ENCODE measurements around the gene SRC. TPM values are rescaled to one million over a fixed set of nuclear protein-coding genes. Genes with fewer than 3 reads are reported as not detected.
A peak's percentile ranks its signal among the peaks of the same experiment; 100 is the strongest.

SRC gene
- total RNA-seq, 2 donors from 2014 or later = 5.4 to 8.3 TPM

DNA sequence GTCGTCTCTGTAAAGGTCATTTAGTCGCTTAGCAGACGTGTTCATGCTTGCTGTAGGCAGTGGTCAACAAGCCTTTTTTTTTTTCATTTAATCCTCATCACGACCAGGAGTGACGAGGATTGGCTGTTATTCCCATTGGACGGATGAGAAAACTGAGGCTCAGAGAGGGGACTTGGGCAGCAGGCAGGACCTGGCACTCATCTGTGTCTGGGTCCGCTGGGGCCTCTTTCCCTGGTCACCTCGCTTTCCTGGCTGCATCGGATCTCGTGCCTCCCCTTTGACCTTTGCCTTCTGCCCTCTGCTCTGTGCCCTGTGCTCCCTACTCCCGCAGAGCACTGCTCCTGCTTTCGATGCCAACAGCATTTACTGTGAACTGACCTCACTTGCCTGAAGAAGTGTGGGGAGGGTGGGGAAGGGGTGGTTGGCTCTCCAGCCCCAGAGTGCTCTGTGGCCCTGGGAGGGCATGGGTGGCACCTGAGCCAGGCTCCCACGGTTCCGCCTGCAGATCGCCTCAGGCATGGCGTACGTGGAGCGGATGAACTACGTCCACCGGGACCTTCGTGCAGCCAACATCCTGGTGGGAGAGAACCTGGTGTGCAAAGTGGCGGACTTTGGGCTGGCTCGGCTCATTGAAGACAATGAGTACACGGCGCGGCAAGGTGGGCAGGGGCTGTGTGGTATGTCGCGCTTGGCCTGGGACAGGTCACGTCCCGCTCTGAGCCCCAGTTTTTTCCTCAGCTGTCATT is 56.2 kb downstream of the SRC start:
- Mint-ChIP-seq H3K27ac (no peak overlapping the region), H3K36me3 (no peaks in the 10 kb centered on the region), H3K9me3 (no peaks in the 10 kb centered on the region)
- ATAC-seq (no peak), DNase-seq (ENCODE audit: low spot score in 2 of 2) (no peak)

DNA sequence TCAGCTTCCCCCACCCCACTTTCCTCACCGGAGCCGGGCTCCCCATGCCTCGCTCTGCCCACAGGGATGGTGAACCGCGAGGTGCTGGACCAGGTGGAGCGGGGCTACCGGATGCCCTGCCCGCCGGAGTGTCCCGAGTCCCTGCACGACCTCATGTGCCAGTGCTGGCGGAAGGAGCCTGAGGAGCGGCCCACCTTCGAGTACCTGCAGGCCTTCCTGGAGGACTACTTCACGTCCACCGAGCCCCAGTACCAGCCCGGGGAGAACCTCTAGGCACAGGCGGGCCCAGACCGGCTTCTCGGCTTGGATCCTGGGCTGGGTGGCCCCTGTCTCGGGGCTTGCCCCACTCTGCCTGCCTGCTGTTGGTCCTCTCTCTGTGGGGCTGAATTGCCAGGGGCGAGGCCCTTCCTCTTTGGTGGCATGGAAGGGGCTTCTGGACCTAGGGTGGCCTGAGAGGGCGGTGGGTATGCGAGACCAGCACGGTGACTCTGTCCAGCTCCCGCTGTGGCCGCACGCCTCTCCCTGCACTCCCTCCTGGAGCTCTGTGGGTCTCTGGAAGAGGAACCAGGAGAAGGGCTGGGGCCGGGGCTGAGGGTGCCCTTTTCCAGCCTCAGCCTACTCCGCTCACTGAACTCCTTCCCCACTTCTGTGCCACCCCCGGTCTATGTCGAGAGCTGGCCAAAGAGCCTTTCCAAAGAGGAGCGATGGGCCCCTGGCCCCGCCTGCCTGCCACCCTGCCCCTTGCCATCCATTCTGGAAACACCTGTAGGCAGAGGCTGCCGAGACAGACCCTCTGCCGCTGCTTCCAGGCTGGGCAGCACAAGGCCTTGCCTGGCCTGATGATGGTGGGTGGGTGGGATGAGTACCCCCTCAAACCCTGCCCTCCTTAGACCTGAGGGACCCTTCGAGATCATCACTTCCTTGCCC is 57.4 kb downstream of the SRC start:
- DNase-seq (ENCODE audit: low spot score in 2 of 2) = no peak
- Mint-ChIP-seq H3K36me3 (no peaks in the 10 kb centered on the region), H3K9me3 (no peaks in the 10 kb centered on the region), H3K27ac (no peak overlapping the region)
- ATAC-seq = no peak

DNA sequence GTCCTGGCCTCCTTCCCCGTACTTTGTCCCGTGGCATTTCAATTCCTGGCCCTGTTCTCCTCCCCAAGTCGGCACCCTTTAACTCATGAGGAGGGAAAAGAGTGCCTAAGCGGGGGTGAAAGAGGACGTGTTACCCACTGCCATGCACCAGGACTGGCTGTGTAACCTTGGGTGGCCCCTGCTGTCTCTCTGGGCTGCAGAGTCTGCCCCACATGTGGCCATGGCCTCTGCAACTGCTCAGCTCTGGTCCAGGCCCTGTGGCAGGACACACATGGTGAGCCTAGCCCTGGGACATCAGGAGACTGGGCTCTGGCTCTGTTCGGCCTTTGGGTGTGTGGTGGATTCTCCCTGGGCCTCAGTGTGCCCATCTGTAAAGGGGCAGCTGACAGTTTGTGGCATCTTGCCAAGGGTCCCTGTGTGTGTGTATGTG is 58.5 kb downstream of the SRC start:
- Mint-ChIP-seq H3K27ac (no peak overlapping the region), H3K36me3 (no peaks in the 10 kb centered on the region), H3K9me3 (no peaks in the 10 kb centered on the region)
- ATAC-seq (no peak), DNase-seq (ENCODE audit: low spot score in 2 of 2) (no peak)

DNA sequence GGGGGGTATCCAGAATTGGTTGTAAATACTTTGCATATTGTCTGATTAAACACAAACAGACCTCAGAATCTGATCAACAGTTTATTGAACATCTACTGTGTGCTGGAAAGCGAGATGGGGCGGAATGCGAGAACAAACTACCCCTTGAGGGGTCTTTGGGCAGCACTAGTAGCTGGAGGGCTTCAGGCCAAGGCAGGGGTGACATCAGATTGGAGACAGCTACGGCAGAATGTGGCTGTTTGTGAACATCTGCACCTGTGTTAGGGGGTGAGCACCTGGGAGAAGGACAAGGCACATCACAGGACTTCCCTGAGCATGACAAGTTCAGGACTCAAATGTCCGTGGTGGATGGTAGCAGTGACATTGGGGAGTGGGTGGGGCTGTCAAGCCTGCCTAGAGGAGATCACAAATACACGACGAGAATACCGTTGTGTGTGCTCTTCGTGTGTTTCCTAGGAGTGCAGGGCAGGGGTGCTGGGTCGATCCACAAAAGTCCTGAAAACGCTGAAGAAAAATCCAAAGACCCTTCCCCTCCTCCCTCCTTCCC is 59.5 kb downstream of the SRC start:
- no peaks in the 10 kb centered on the region for H3K36me3 Mint-ChIP-seq
- H3K9me3 Mint-ChIP-seq = no peaks in the 10 kb centered on the region
- DNase-seq (ENCODE audit: low spot score in 2 of 2) (no peak), ATAC-seq (no peak)
- peak overlapping the region in 1 of 2 donors; percentile 13 for H3K27ac Mint-ChIP-seq

DNA sequence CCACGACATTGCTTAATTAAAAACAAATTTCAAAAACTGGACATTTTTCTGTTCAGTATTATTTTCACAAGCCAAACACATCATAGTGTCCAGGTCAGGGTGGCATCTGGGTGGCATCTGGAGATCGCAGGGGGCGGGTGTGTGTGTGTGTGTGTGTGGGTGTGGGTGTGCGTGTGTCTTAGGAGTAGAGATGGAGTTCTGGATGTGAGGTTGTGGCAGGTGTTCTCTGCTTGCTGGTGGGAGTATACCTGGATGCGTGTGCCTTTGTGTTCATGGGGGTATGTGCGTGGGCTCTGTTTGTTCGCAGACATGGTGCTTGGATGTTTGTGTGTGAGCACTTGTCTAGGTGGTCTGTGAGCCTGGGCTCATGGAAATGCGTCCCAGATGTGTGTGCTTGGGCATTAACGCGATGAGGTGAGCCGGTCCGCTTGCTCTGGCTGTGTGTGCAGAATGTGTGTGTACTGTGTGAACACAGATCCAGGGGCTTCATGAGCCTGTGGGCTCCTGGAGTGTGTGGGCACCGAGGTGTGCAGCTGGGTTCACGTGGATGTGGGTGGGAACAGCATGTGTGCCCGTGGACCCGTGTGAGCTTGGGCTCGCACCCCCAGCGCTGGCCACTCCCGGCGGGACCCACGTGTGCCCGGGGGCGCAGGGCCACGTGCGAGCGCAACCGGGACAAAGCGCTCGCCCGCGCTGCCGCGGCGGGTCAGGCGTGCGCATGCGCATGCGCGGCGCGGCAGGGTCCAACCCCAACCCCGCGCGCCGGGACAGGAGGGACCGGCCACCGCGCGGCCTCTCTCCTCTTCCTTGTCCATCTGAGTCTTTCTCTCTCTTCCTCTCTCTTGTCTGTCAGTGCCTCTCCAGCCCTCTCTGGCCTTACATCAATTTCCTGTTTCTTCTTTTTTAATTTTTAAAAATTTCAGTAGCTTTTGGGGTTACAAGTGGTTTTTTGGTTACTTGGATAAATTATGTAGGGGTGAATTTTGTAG is 60.4 kb downstream of the SRC start:
- no peak overlapping the region for H3K27ac Mint-ChIP-seq

GRCh38 chr20:37407019-37407566 is 61.2 kb downstream of the SRC start:
- DNase-seq (ENCODE audit: low spot score in 2 of 2) (no peak), ATAC-seq (peak in 1 of 2 donors; percentile 46)
- Mint-ChIP-seq H3K9me3 (no peaks in the 10 kb centered on the region), H3K36me3 (no peaks in the 10 kb centered on the region), H3K27ac (no peak overlapping the region)

More for the DNA sequence above, 60.4 kb downstream of the SRC start:
- H3K36me3 Mint-ChIP-seq = no peaks in the 10 kb centered on the region
- ATAC-seq (peak; percentile 83 to 85), DNase-seq (ENCODE audit: low spot score in 2 of 2) (peak in 1 of 2 donors; percentile 52)
- no peaks in the 10 kb centered on the region for H3K9me3 Mint-ChIP-seq

- no peaks in the 10 kb centered on the region for H3K36me3 Mint-ChIP-seq
These were observed 61.6 kb downstream of the SRC start for GRCh38 chr20:37407573-37408002.

GRCh38 chr20:37408302-37409193 is 62.6 kb downstream of the SRC start:
- Mint-ChIP-seq H3K9me3 (no peaks in the 10 kb centered on the region), H3K27ac (no peak overlapping the region), H3K36me3 (no peaks in the 10 kb centered on the region)
- no peak for DNase-seq (ENCODE audit: low spot score in 2 of 2)
- ATAC-seq = no peak

More at GRCh38 chr20:37407573-37408002, 61.6 kb downstream of the SRC start:
- no peak for ATAC-seq
- peak overlapping the region in 1 of 2 donors; percentile 31 for H3K27ac Mint-ChIP-seq
- no peak for DNase-seq (ENCODE audit: low spot score in 2 of 2)
- H3K9me3 Mint-ChIP-seq = no peaks in the 10 kb centered on the region

DNA sequence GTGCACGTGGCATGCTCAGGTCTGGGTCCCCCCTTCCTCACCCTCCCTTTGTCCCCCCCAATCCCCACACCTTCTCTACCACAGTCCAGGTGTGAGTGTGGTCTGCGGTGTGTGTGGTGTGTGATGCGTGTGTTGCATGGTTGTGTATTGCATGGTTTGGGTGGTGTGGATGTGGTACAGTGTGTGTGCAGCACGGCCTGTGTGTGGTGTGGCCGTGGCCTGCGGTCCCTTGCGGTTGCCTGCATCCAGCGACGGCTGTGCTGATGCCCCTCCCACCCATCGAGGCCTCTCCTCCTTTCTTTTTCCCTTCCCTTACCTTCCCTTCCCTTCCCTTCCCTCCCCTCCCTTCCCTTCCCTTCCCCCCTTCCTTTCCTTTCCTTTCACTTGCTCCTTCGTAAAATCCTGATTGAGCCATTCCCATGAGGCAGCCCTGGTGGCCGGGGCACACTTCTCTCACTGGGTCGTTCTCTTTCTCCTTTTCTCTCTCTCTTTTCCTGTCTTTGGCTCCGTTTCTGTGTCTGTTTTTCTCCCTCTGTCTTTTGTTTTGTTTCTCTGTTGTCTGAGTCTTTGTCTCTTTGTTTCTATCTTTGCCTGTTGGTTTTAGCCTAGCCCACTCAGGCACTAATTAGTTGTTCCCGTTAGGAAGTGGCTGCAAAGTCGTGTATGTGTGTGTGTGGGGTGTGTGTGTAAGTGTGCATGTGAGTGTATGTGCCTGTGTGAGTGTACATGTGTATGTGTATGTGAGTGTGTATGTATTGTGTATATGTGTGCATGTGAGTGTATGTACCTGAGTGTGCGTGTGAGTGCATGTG is 65.7 kb downstream of the SRC start:
- H3K36me3 Mint-ChIP-seq = no peaks in the 10 kb centered on the region
- H3K9me3 Mint-ChIP-seq = no peaks in the 10 kb centered on the region
- H3K27ac Mint-ChIP-seq = no peak overlapping the region
- ATAC-seq (peak in 1 of 2 donors; percentile 14), DNase-seq (ENCODE audit: low spot score in 2 of 2) (no peak)

GRCh38 chr20:37413023-37413334 is 67.0 kb downstream of the SRC start:
- no peak for ATAC-seq
- H3K9me3 Mint-ChIP-seq = no peaks in the 10 kb centered on the region

GRCh38 chr20:37413379-37413778 is 67.4 kb downstream of the SRC start:
- ATAC-seq (no peak), DNase-seq (ENCODE audit: low spot score in 2 of 2) (no peak)
- Mint-ChIP-seq H3K9me3 (no peaks in the 10 kb centered on the region), H3K27ac (no peak overlapping the region), H3K36me3 (no peaks in the 10 kb centered on the region)

More at GRCh38 chr20:37413023-37413334, 67.0 kb downstream of the SRC start:
- Mint-ChIP-seq H3K27ac (no peak overlapping the region), H3K36me3 (no peaks in the 10 kb centered on the region)
- no peak for DNase-seq (ENCODE audit: low spot score in 2 of 2)

GRCh38 chr20:37414224-37415035 is 68.5 kb downstream of the SRC start:
- no peaks in the 10 kb centered on the region for H3K9me3 Mint-ChIP-seq
- no peak for ATAC-seq
- no peaks in the 10 kb centered on the region for H3K36me3 Mint-ChIP-seq
- no peak for DNase-seq (ENCODE audit: low spot score in 2 of 2)
- H3K27ac Mint-ChIP-seq = no peak overlapping the region

DNA sequence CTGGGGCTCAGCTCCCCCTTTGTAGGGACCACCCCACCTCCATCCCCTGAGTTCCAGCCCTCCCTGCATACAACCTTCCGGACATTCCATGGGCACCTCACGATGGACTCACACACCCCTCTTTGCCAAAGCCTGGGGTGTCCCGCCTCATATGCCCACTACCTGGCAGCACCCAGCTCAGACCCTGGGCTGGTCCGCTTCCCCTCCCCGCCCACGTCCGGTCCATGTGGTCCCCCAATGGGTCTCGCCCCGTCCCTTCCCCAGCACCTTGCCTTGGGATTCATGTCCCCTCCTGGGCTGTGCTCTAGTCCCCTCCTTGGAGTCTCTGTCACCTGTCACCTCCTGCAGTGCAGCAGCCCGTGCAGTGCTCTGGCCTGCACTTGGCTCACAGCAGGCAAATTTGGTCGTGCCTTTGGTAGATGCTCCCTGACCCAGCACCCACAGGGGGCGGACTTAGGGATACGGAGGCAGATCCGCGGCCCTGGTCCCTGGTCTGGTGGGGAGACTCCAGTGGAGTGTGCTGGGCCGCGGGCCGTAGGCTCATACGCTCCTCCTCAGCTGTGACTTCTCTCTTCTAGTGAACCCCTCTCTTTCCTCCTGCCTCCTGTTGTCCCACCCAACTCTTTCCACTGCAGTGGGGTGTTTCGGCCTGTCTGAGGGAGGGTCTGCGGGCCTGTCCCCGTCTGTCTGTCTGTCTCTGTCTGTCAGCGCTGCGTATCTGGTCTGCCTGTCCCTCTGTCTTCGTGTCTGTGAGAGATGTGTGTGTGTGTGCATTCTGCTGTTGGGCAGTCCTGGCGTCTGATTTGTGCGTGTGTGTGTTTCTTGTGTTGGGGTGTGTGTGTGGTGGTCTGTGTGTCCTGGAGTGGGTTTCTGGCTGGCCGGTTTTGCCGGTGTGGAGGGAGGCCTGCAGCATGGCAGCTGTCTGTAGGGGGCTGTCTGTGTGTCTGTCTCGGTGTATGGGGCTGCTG is 69.5 kb downstream of the SRC start:
- Mint-ChIP-seq H3K9me3 (no peaks in the 10 kb centered on the region), H3K36me3 (no peaks in the 10 kb centered on the region), H3K27ac (no peak overlapping the region)
- DNase-seq (ENCODE audit: low spot score in 2 of 2) (no peak), ATAC-seq (no peak)
